CD4-positive, CD25-positive, alpha-beta regulatory T cell (primary cell): ENCODE measurements around the gene CDC37L1. TPM values are rescaled to one million over a fixed set of nuclear protein-coding genes. Genes with fewer than 3 reads are reported as not detected.

Experiments
- ATAC-seq, 2 donors: fragments of 150-1000 bp; cut with Tn5 transposase; one replicate each; pipeline ENCODE4 v1.10.0; 2021; ENCODE audit warnings: low read depth in 2 of 2, moderate number of reproducible peaks in 2 of 2, moderate library complexity in 1 of 2
- DNase-seq, 3 donors: peaks; one replicate each; pipeline versions ENCODE4 v3.0.0 to v3.0.0-alpha.2; 2012 to 2022; ENCODE audit warnings: mixed read lengths in 1 of 3
- H3K27ac ChIP-seq: one replicate; pipeline ENCODE4 v1.7.0; 2013; ENCODE audit warnings: mild to moderate bottlenecking, low read length; ENCODE audit not compliant: insufficient read depth, poor library complexity, severe bottlenecking
- H3K27me3 ChIP-seq: one replicate; pipeline ENCODE4 v1.7.0; 2013; ENCODE audit warnings: low read length; ENCODE audit not compliant: control insufficient read depth, insufficient read depth
- H3K36me3 ChIP-seq: one replicate; pipeline ENCODE4 v1.7.0; 2013; ENCODE audit warnings: mild to moderate bottlenecking, low read length, moderate library complexity; ENCODE audit not compliant: control insufficient read depth, insufficient read depth
- H3K4me1 ChIP-seq: 2 replicates; pipeline ENCODE4 v1.7.0; 2013; ENCODE audit warnings: mild to moderate bottlenecking, low read length; ENCODE audit not compliant: insufficient read depth, control insufficient read depth, poor library complexity, severe bottlenecking
- H3K4me3 ChIP-seq: one replicate; pipeline ENCODE4 v1.7.0; 2013; ENCODE audit warnings: low read depth, mild to moderate bottlenecking, low read length, moderate library complexity
- H3K9me3 ChIP-seq, 2 experiments: 1 replicate in 1 of 2; 2 replicates in 1 of 2; pipeline ENCODE4 v1.7.0; 2013; ENCODE audit warnings: low read length in 2 of 2, mild to moderate bottlenecking in 1 of 2, moderate library complexity in 1 of 2; ENCODE audit not compliant: control insufficient read depth in 2 of 2
- H3K27ac Mint-ChIP-seq, 3 donors: one replicate each; pipeline ENCODE4 v1.8.0; 2020 to 2022; ENCODE audit warnings: mild to moderate bottlenecking in 3 of 3, mixed read lengths in 3 of 3, moderate library complexity in 2 of 3
- H3K27me3 Mint-ChIP-seq: one replicate; pipeline ENCODE4 v1.8.0; 2022; ENCODE audit warnings: mild to moderate bottlenecking, mixed read lengths
- H3K36me3 Mint-ChIP-seq: one replicate; pipeline ENCODE4 v1.8.0; 2020; ENCODE audit warnings: mixed read lengths
- H3K4me1 Mint-ChIP-seq, 4 donors: one replicate each; pipeline ENCODE4 v1.8.0; 2020 to 2022; ENCODE audit warnings: mixed read lengths in 4 of 4, mild to moderate bottlenecking in 1 of 4
- H3K4me3 Mint-ChIP-seq, 4 donors: one replicate each; pipeline ENCODE4 v1.8.0; 2020 to 2022; ENCODE audit warnings: mild to moderate bottlenecking in 4 of 4, mixed read lengths in 4 of 4, moderate library complexity in 3 of 4
- H3K9me3 Mint-ChIP-seq, 7 donors: one replicate each; pipeline ENCODE4 v1.8.0; 2020 to 2022; ENCODE audit warnings: mixed read lengths in 7 of 7, mild to moderate bottlenecking in 3 of 7, moderate library complexity in 2 of 7
- polyA plus RNA-seq, 4 donors: library from polyadenylated mRNA; unstranded; fragments of 300-500 nt; fragmentation: Illumina TruSeq; gene quantifications; one replicate each; pipeline ENCODE4 v1.2.3, GENCODE V29; 2021
- total RNA-seq: library from RNA; stranded (reverse); gene quantifications from one replicate; pipeline ENCODE4 v1.2.3, GENCODE V29; 2022

The CDC37L1 gene
- total and polyA plus RNA-seq, 5 donors from 2014 or later, result 14.3 to 27.3 (median 22.9) TPM

DNA sequence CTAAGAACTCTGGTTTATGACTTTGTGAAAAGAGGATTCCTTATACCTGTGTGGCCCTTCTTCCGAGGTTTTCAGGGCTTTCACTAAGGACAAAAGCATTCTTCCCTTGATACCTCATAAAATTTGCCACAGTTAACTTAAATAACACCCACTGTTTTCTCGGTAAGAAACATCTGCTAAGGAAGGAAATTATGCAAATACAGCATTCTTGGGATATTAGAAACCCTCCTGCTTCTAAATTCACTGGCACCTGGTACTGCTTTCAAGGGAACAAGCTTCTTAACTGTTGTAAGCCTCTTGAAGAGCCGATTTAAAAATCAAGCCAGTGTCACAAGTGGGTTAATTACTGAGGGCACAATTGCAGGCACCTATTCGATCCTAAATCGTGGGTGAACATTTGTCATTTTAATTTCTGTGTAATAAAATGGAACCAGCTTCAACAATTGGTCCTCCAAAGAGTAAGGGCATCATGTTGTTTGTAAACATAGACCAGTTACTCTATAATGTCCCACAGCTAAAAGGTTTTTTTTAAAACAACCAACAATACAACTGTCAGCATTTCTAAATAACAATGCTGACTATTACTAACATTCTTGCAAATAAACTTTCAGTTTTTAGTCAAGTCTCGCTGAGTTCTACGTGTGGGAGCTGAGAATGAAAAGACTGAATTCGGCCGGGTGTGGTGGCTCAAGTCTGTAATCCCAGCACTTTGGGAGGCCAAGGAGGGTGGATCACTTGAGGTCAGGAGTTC, 35.1 kb downstream of the CDC37L1 start:
- Mint-ChIP-seq H3K4me1 (peaks cover 0 to 6% (median 0%) of the 10 kb centered on the region in 4 donors), H3K36me3 (peaks cover 35% of the 10 kb centered on the region), H3K27ac (no peak overlapping the region), H3K9me3 (no peaks in the 10 kb centered on the region), H3K4me3 (no peak overlapping the region), H3K27me3 (no peaks in the 10 kb centered on the region)
- no peaks in the 10 kb centered on the region for H3K27me3 ChIP-seq
- H3K27ac ChIP-seq, result no peak overlapping the region
- ATAC-seq (no peak), DNase-seq (no peak)
- peaks cover 43% of the 10 kb centered on the region for H3K36me3 ChIP-seq
- H3K4me1 ChIP-seq, result no peaks in the 10 kb centered on the region
- no peaks in the 10 kb centered on the region for H3K9me3 ChIP-seq
- H3K4me3 ChIP-seq, result no peak overlapping the region

GRCh38 chr9:4716163-4716562, 36.8 kb downstream of the CDC37L1 start:
- Mint-ChIP-seq H3K9me3 (no peaks in the 10 kb centered on the region), H3K27ac (no peak overlapping the region), H3K4me1 (peaks cover 0 to 5% (median 0%) of the 10 kb centered on the region in 4 donors), H3K27me3 (no peaks in the 10 kb centered on the region), H3K4me3 (no peak overlapping the region), H3K36me3 (peaks cover 35% of the 10 kb centered on the region)
- Histone ChIP-seq H3K4me1 (no peaks in the 10 kb centered on the region), H3K27ac (no peak overlapping the region), H3K9me3 (no peaks in the 10 kb centered on the region), H3K36me3 (peaks cover 40% of the 10 kb centered on the region), H3K27me3 (no peaks in the 10 kb centered on the region), H3K4me3 (no peak overlapping the region)
- DNase-seq (no peak), ATAC-seq (no peak)

GRCh38 chr9:4717815-4718214, 38.4 kb downstream of the CDC37L1 start:
- peaks cover 47% of the 10 kb centered on the region for H3K36me3 ChIP-seq
- Mint-ChIP-seq H3K4me3 (no peak overlapping the region), H3K9me3 (no peaks in the 10 kb centered on the region), H3K27me3 (no peaks in the 10 kb centered on the region), H3K36me3 (peaks cover 36% of the 10 kb centered on the region), H3K27ac (no peak overlapping the region), H3K4me1 (peaks cover 0 to 5% (median 1%) of the 10 kb centered on the region in 4 donors)
- ATAC-seq, result no peak
- H3K27me3 ChIP-seq, result no peaks in the 10 kb centered on the region
- no peaks in the 10 kb centered on the region for H3K9me3 ChIP-seq
- H3K27ac ChIP-seq, result no peak overlapping the region
- DNase-seq, result no peak
- H3K4me1 ChIP-seq, result no peaks in the 10 kb centered on the region
- no peak overlapping the region for H3K4me3 ChIP-seq

- H3K27ac Mint-ChIP-seq, result no peak overlapping the region
- ATAC-seq, result no peak
Observed at GRCh38 chr9:4718911-4719310, 39.5 kb downstream of the CDC37L1 start.

GRCh38 chr9:4721736-4722135, 42.4 kb downstream of the CDC37L1 start:
- no peaks in the 10 kb centered on the region for H3K27me3 Mint-ChIP-seq
- ATAC-seq (no peak), DNase-seq (no peak)
- H3K4me3 Mint-ChIP-seq, result no peak overlapping the region
- H3K36me3 Mint-ChIP-seq, result peaks cover 44% of the 10 kb centered on the region
- no peak overlapping the region for H3K27ac ChIP-seq
- no peaks in the 10 kb centered on the region for H3K9me3 ChIP-seq
- peaks cover 37% of the 10 kb centered on the region for H3K36me3 ChIP-seq
- peaks cover 3% of the 10 kb centered on the region for H3K4me1 ChIP-seq
- H3K4me1 Mint-ChIP-seq, result peaks cover 15 to 21% (median 18%) of the 10 kb centered on the region in 4 donors
- no peaks in the 10 kb centered on the region for H3K9me3 Mint-ChIP-seq
- no peak overlapping the region for H3K4me3 ChIP-seq
- H3K27ac Mint-ChIP-seq, result peak overlapping the region in 1 of 3 donors; percentile 48
- no peaks in the 10 kb centered on the region for H3K27me3 ChIP-seq

More at GRCh38 chr9:4718911-4719310, 39.5 kb downstream of the CDC37L1 start:
- Histone ChIP-seq H3K27ac (no peak overlapping the region), H3K4me1 (no peaks in the 10 kb centered on the region), H3K27me3 (no peaks in the 10 kb centered on the region), H3K9me3 (no peaks in the 10 kb centered on the region), H3K36me3 (peaks cover 48% of the 10 kb centered on the region), H3K4me3 (no peak overlapping the region)
- H3K9me3 Mint-ChIP-seq, result no peaks in the 10 kb centered on the region
- peaks cover 38% of the 10 kb centered on the region for H3K36me3 Mint-ChIP-seq
- no peaks in the 10 kb centered on the region for H3K27me3 Mint-ChIP-seq
- peaks cover 0 to 5% (median 3%) of the 10 kb centered on the region in 4 donors for H3K4me1 Mint-ChIP-seq
- no peak for DNase-seq
- no peak overlapping the region for H3K4me3 Mint-ChIP-seq

DNA sequence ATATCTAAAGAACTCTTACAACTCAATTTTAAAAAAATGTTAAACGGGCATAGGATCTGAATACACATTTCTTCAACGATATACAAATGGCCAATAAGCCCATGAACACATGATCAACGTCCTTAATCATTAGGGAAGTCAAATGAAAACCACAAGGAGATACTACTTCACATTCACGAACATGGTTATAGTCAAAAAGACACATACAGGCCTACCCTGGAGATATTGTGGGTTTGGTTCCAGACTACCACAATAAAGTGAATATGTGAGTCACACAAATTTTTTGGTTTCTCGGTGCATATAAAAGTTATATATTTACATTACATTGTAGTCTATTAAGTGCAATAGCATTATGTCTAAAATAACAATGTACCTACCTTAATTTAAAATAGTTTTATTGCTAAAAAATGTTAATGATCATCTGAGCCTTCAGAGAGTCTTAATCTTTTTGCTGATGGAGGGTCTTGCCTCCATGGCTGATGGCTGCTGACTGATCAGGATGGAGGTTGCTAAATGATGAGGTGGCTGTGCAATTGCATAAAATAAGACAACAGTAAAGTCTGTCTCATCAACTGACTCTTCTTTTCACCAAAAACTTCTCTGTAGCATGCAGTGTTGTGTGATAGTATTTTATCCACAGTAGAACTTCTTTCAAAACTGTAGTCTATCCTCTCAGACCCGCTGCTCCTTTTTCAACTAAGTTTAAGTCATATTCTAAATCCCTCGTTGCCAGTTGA, 46.5 kb downstream of the CDC37L1 start:
- peaks cover 3% of the 10 kb centered on the region for H3K4me1 ChIP-seq
- H3K4me3 Mint-ChIP-seq, result no peak overlapping the region
- no peak for DNase-seq
- H3K36me3 ChIP-seq, result peaks cover 8% of the 10 kb centered on the region
- no peak overlapping the region for H3K27ac Mint-ChIP-seq
- H3K27ac ChIP-seq, result no peak overlapping the region
- H3K27me3 Mint-ChIP-seq, result no peaks in the 10 kb centered on the region
- peaks cover 24% of the 10 kb centered on the region for H3K36me3 Mint-ChIP-seq
- H3K4me3 ChIP-seq, result no peak overlapping the region
- H3K4me1 Mint-ChIP-seq, result peaks cover 26 to 36% (median 33%) of the 10 kb centered on the region in 4 donors
- H3K9me3 Mint-ChIP-seq, result no peaks in the 10 kb centered on the region
- no peak for ATAC-seq
- no peaks in the 10 kb centered on the region for H3K9me3 ChIP-seq
- H3K27me3 ChIP-seq, result no peaks in the 10 kb centered on the region

DNA sequence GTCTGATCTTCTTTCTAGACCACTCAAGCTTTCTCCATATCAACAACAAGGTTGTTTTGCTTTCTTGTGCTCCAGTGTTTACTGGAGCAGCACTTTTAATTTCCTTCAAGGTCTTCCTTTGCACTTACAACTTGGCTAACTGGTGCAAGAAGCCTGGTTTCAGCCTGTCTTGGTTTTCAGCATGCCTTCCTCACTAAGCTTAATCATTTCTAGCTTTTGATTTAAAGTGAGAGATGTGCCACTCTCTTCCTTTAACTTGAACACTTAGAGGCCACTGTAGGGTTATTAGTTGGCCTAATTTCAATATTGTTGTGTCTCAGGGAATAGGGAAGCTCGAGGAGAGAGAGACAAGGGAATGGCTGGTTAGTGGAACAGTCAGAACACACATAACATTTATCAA, 48.2 kb downstream of the CDC37L1 start:
- Histone ChIP-seq H3K27me3 (no peaks in the 10 kb centered on the region), H3K4me1 (peaks cover 3% of the 10 kb centered on the region), H3K36me3 (peaks cover 3% of the 10 kb centered on the region), H3K9me3 (no peaks in the 10 kb centered on the region), H3K27ac (no peak overlapping the region), H3K4me3 (no peak overlapping the region)
- peaks cover 33 to 44% (median 39%) of the 10 kb centered on the region in 4 donors for H3K4me1 Mint-ChIP-seq
- H3K9me3 Mint-ChIP-seq, result no peaks in the 10 kb centered on the region
- no peak overlapping the region for H3K4me3 Mint-ChIP-seq
- no peaks in the 10 kb centered on the region for H3K27me3 Mint-ChIP-seq
- peaks cover 17% of the 10 kb centered on the region for H3K36me3 Mint-ChIP-seq
- ATAC-seq (no peak), DNase-seq (no peak)
- peak overlapping the region in 1 of 3 donors; percentile 63 for H3K27ac Mint-ChIP-seq
